Upper lobe of left lung (tissue), 6 donors: Measurements from ENCODE around the gene MAN1B1. TPM values are rescaled to one million over a fixed set of nuclear protein-coding genes. Genes with fewer than 3 reads are reported as not detected.

Experiments
- ATAC-seq, 2 donors: fragments of 200-7000 bp; cut with Tn5 transposase; one replicate each; pipeline ENCODE4 v1.9.1; 2022; ENCODE audit warnings: mild to moderate bottlenecking in 2 of 2, moderate library complexity in 2 of 2; ENCODE audit not compliant: low FRiP score in 2 of 2
- DNase-seq, 2 donors: peaks; one replicate each; pipeline ENCODE4 v3.0.0-alpha.2; 2019 to 2020
- H3K27ac ChIP-seq, 4 donors: fragments of 200-600 bp; sonication (generic); one replicate each; pipeline ENCODE4 v1.5.1; 2016 to 2019
- H3K27me3 ChIP-seq, 4 donors: fragments of 200-600 bp; sonication (generic); one replicate each; pipeline ENCODE4 v1.5.1; 2017 to 2019
- H3K36me3 ChIP-seq, 4 donors: fragments of 200-600 bp; sonication (generic); one replicate each; pipeline ENCODE4 v1.5.1; 2016 to 2019
- H3K4me1 ChIP-seq, 4 donors: fragments of 200-600 bp; sonication (generic); one replicate each; pipeline ENCODE4 v1.5.1; 2018 to 2019
- H3K4me3 ChIP-seq, 4 donors: fragments of 200-600 bp; sonication (generic); one replicate each; pipeline ENCODE4 v1.5.1; 2017 to 2019; ENCODE audit warnings: mild to moderate bottlenecking in 2 of 4, moderate library complexity in 1 of 4
- H3K9me3 ChIP-seq, 4 donors: fragments of 200-600 bp; sonication (generic); one replicate each; pipeline ENCODE4 v1.5.1; 2018 to 2019
- EP300 ChIP-seq, 4 donors: sonication (generic); formaldehyde crosslinking; IDR thresholded peaks; one replicate each; pipeline ENCODE4 v1.5.1; 2017; ENCODE audit warnings: antibody characterized with exemption in 4 of 4, control low read depth in 2 of 4
- POLR2A ChIP-seq, 4 donors: fragments of 450-650 bp; IDR thresholded peaks; one replicate each; pipeline ENCODE4 v1.5.1; 2016 to 2017; ENCODE audit warnings: antibody characterized with exemption in 4 of 4, mild to moderate bottlenecking in 2 of 4
- POLR2AphosphoS5 ChIP-seq, 2 donors: sonication (generic); formaldehyde crosslinking; IDR thresholded peaks; one replicate each; pipeline ENCODE4 v1.5.1; 2017; ENCODE audit warnings: antibody characterized with exemption in 2 of 2
- WGBS, 2 donors: methylation state at CpG; one replicate each; pipeline ENCODE4 v1.1.5; 2017 to 2018; 5-methylcytosine and 5-hydroxymethylcytosine counted together
- total RNA-seq, 6 donors: library from RNA; depleted of rRNA in 4 of 6; stranded (reverse); fragments of >200 nt in 4 of 6; gene quantifications; one replicate each; pipeline versions ENCODE4 v1.1.0 to v1.2.1, GENCODE V29; 2016 to 2021
- TF ChIP-seq, protein P1 (sequence below), 6 experiments: fragments of 450-650 bp in 4 of 6; fragments of 200-600 bp in 2 of 6; sonication (generic) in 2 of 6; IDR thresholded peaks; one replicate each; pipeline ENCODE4 v1.5.1; 2016 to 2019; ENCODE audit warnings: antibody characterized with exemption in 6 of 6
- donor health status: DM: no; HTN: no; CAD: no; lungs with moderate emphysema.
- donor health status: DM: no; HTN: yes; CAD: no; lungs with severe emphysema.

MAN1B1 gene
- total RNA-seq, 6 donors from 2014 or later = 38.0 to 97.4 (median 54.1) TPM

DNA sequence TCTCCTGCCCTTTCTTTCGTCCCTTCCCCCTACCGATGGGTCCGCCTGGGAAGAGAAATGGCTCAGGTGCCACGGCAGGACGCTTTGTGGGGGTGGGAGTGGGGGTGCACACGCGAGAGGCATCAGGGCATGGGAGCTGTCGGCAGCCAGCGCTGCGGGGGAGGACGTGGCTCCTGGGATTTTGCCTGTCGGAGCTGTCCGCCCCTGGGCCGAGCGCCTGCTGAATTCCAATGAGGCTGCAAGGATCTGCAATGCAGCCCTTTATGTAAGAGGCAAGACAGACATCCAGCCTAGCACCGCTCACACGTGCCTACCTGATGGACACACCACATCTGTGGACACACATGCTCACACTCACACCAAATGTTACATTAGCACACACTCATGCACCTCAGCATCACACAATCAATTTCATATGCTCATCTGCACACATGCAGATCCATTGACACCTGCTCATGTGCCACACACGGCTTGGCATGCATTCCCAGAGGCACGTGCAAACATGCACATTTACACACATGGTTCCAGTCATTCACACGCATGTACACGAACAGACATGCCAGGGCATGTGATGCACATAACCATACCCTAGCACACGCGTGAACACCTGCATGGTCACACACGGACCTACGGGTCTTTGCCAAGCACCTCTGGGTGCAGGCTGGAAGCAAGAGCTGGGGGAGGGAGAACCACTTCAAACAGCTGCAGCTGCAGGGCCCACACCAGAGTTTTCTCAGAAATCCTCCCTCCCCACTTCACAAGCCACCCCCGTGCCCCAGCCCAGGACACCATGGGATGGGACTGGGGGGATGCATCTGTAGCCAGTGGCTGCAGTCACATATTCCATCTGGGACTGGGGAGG lies 53.6 kb downstream of the MAN1B1 start:
- WGBS, 2 donors = 66 to 74% methylated on average over 18 to 20 of the region's 26 CpGs
- Histone ChIP-seq H3K4me1 (peaks cover 0 to 13% (median 5%) of the 10 kb centered on the region in 4 donors), H3K36me3 (no peaks in the 10 kb centered on the region), H3K9me3 (no peaks in the 10 kb centered on the region), H3K27ac (no peak overlapping the region), H3K27me3 (peaks cover 0 to 57% (median 19%) of the 10 kb centered on the region in 4 donors), H3K4me3 (no peak overlapping the region)
- DNase-seq (peak in 1 of 2 donors; percentile 62), ATAC-seq (no peak)
- TF ChIP-seq POLR2AphosphoS5 (IDR thresholded peaks at IDR 0.05) (no peak), POLR2A (IDR thresholded peaks at IDR 0.05) (no peak), EP300 (IDR thresholded peaks at IDR 0.05) (no peak)
- TF ChIP-seq, protein P1, sequence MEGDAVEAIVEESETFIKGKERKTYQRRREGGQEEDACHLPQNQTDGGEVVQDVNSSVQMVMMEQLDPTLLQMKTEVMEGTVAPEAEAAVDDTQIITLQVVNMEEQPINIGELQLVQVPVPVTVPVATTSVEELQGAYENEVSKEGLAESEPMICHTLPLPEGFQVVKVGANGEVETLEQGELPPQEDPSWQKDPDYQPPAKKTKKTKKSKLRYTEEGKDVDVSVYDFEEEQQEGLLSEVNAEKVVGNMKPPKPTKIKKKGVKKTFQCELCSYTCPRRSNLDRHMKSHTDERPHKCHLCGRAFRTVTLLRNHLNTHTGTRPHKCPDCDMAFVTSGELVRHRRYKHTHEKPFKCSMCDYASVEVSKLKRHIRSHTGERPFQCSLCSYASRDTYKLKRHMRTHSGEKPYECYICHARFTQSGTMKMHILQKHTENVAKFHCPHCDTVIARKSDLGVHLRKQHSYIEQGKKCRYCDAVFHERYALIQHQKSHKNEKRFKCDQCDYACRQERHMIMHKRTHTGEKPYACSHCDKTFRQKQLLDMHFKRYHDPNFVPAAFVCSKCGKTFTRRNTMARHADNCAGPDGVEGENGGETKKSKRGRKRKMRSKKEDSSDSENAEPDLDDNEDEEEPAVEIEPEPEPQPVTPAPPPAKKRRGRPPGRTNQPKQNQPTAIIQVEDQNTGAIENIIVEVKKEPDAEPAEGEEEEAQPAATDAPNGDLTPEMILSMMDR (IDR thresholded peaks at IDR 0.05) = no peak

DNA sequence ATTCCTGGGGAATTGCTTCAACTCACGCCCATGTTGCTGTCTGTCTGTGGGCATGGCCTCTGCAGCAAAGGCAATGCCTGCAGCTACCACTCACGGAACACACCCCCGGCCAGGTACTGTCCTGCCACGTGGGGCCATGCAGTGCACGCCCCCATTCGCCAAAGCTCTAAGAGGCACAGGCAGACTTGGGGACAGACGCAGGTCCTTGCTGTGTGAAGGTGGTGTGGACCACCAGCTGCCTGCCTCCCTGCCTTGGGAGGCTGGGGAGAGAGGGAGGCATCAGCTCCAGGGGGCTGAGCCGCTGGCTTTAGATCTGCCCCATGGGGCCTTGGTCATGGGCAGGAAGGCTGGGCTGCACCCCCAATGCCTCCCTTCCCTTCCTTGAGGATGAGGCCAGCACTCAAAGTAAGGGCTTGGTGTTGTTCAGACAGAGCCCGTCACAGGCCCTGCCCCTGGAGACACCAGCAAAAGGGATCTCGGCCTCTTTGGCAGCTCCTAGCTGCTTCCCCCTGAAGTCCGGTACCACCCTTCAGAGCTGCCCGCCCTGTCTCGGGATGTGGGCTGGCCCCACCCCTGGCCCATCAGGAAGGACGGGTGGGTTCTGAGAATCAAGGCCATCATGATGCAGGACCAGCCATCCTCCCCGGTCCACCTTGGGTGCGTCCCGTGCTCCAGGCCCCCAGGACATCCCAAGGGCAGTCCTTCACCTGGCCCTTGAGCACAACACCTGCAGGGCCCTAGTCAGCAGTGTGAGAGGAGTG lies 54.4 kb downstream of the MAN1B1 start:
- no peak for ATAC-seq
- Histone ChIP-seq H3K4me3 (no peak overlapping the region), H3K36me3 (no peaks in the 10 kb centered on the region), H3K9me3 (no peaks in the 10 kb centered on the region), H3K27ac (no peak overlapping the region), H3K4me1 (peaks cover 0 to 13% (median 5%) of the 10 kb centered on the region in 4 donors), H3K27me3 (peaks cover 0 to 56% (median 19%) of the 10 kb centered on the region in 4 donors)
- 76 to 77% methylated on average over 8 to 15 of the region's 17 CpGs for WGBS, 2 donors
- peak in 1 of 2 donors; percentile 52 for DNase-seq
- TF ChIP-seq EP300 (IDR thresholded peaks at IDR 0.05) (no peak), POLR2AphosphoS5 (IDR thresholded peaks at IDR 0.05) (no peak)

DNA sequence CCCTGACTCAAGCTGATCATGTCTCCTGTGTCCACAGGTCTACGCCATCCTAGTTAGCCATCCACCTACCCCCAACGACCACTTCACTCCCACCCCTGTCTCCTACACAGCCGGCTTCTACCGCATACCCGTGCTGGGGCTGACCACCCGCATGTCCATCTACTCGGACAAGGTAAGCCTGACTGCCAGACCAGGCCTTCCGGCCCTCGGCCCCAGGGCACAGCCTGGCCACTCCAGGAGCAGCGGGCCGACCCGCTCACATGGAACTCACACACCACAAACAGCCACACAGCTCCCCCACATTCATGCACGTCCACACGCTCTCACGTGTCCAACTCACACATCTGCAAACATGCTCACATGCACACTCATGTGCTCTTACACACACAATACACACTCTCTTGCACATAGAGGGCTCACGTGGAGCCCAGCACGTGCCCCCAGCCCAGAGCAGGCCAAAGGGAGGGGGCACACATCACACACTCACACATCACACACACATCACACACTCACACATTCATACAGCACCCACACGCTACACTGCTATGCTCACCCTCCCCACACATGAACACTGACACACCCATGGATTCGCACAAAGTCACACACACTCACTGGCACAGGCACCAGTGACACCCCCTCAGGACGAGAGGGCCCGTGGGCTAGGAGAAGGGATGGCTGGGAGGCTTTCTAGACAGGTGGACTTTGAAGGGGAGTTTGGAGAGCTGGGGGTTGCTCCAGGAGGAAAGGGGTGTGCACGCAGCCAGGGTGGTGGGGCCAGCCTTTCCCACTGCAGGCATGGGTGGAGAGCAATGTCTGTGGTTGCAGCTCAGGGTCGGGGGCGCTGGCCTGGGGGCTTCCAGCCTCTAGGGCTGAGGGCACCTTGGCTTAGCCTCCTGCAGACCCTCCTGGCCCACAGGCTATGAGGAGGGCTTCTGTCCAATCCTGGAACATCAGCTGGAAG lies 55.5 kb downstream of the MAN1B1 start:
- H3K27me3 ChIP-seq = peaks cover 0 to 53% (median 16%) of the 10 kb centered on the region in 4 donors
- H3K4me1 ChIP-seq = peaks cover 0 to 13% (median 5%) of the 10 kb centered on the region in 4 donors
- H3K27ac ChIP-seq = no peak overlapping the region
- peak in 1 of 2 donors; percentile 63 for DNase-seq
- no peaks in the 10 kb centered on the region for H3K9me3 ChIP-seq
- H3K4me3 ChIP-seq = no peak overlapping the region
- WGBS, 2 donors = 77 to 83% methylated on average over 17 to 21 of the region's 24 CpGs
- no peak for TF ChIP-seq POLR2AphosphoS5 (IDR thresholded peaks at IDR 0.05)
- no peak for TF ChIP-seq EP300 (IDR thresholded peaks at IDR 0.05)
- no peak for TF ChIP-seq POLR2A (IDR thresholded peaks at IDR 0.05)
- TF ChIP-seq, protein P1 (IDR thresholded peaks at IDR 0.05) = no peak
- H3K36me3 ChIP-seq = no peaks in the 10 kb centered on the region
- ATAC-seq = peak in 1 of 2 donors; percentile 12

DNA sequence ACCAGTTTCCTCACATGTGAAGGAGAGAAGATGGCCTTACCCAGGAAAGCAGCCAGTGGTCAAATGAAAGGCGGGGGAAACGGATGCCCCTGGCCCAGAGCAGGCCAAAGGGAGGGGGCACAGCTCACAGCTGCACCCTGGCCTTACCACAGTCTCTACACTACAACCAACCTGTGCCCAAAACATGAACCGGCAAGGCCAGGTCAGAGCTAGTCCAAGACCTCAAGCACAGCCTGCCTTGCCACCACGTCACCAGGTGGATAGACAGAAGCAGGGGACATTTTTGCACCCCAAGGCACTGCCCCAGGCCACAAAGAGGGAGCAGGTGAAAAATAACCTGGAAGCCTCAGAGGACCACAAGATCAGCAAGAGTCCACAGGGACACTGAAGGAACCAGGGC lies 56.7 kb downstream of the MAN1B1 start:
- WGBS, 2 donors = 56 to 61% methylated on average over 4 of the region's 4 CpGs
- H3K36me3 ChIP-seq = no peaks in the 10 kb centered on the region
- H3K4me1 ChIP-seq = peaks cover 0 to 9% (median 5%) of the 10 kb centered on the region in 4 donors
- H3K27me3 ChIP-seq = peaks cover 0 to 44% (median 7%) of the 10 kb centered on the region in 4 donors
- no peak for ATAC-seq
- H3K4me3 ChIP-seq = no peak overlapping the region
- no peak overlapping the region for H3K27ac ChIP-seq
- TF ChIP-seq, protein P1 (IDR thresholded peaks at IDR 0.05) = no peak
- TF ChIP-seq EP300 (IDR thresholded peaks at IDR 0.05) (no peak), POLR2A (IDR thresholded peaks at IDR 0.05) (no peak)
- no peak for DNase-seq
- H3K9me3 ChIP-seq = no peaks in the 10 kb centered on the region
